ENCODE measurements around the gene GRWD1. TPM values are rescaled to one million over a fixed set of nuclear protein-coding genes. Genes with fewer than 3 reads are reported as not detected.

The GRWD1 gene
- total RNA-seq, 6 donors from 2014 or later = 10.5 to 44.1 (median 31.6) TPM

DNA sequence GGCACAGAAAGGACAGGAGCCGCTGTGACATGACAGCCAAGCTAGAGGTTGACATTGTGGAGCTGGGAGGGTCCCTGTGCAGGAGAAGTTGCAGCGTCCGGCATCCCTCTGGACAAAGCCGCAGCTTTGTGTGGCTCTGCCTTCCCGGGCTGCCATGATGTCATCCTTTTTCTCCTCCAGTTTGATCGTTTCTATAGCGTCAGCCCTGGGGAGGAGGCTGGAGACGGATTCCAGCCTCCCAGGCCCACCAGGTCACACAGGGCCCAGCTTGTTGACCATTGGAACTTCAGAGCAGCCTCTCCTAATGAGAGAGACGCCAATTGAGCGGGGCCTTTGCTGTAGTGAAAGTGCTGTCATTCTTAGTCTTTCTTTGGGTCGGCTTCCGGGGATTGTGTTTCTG lies 5.8 kb downstream of the GRWD1 start:
- WGBS, 2 donors = 89 to 92% methylated on average over 12 of the region's 12 CpGs
- TF ChIP-seq, protein P1, sequence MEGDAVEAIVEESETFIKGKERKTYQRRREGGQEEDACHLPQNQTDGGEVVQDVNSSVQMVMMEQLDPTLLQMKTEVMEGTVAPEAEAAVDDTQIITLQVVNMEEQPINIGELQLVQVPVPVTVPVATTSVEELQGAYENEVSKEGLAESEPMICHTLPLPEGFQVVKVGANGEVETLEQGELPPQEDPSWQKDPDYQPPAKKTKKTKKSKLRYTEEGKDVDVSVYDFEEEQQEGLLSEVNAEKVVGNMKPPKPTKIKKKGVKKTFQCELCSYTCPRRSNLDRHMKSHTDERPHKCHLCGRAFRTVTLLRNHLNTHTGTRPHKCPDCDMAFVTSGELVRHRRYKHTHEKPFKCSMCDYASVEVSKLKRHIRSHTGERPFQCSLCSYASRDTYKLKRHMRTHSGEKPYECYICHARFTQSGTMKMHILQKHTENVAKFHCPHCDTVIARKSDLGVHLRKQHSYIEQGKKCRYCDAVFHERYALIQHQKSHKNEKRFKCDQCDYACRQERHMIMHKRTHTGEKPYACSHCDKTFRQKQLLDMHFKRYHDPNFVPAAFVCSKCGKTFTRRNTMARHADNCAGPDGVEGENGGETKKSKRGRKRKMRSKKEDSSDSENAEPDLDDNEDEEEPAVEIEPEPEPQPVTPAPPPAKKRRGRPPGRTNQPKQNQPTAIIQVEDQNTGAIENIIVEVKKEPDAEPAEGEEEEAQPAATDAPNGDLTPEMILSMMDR (IDR thresholded peaks at IDR 0.05) = no peak
- no peak for TF ChIP-seq POLR2AphosphoS5 (IDR thresholded peaks at IDR 0.05)
- TF ChIP-seq EP300 (IDR thresholded peaks at IDR 0.05) = no peak
- TF ChIP-seq POLR2A (IDR thresholded peaks at IDR 0.05) = no peak
- H3K4me1 ChIP-seq = peaks cover under 1 to 2% (median 1%) of the 10 kb centered on the region in 4 donors
- no peak for ATAC-seq (ENCODE audit: low FRiP score in 2 of 2)
- H3K9me3 ChIP-seq = no peaks in the 10 kb centered on the region
- H3K27ac ChIP-seq = no peak overlapping the region
- no peaks in the 10 kb centered on the region for H3K27me3 ChIP-seq
- DNase-seq = no peak
- H3K36me3 ChIP-seq = peaks cover 12 to 96% (median 72%) of the 10 kb centered on the region in 4 donors
- H3K4me3 ChIP-seq = no peak overlapping the region

GRCh38 chr19:48452289-48453190 lies 6.8 kb downstream of the GRWD1 start:
- peak in 1 of 2 donors; percentile 79 for DNase-seq
- no peak for ATAC-seq (ENCODE audit: low FRiP score in 2 of 2)
- H3K27me3 ChIP-seq = no peaks in the 10 kb centered on the region
- no peak overlapping the region for H3K27ac ChIP-seq
- H3K4me1 ChIP-seq = no peaks in the 10 kb centered on the region
- no peaks in the 10 kb centered on the region for H3K9me3 ChIP-seq
- H3K4me3 ChIP-seq = no peak overlapping the region
- WGBS, 2 donors = 89 to 94% methylated on average over 27 to 32 of the region's 33 CpGs
- no peak for TF ChIP-seq POLR2AphosphoS5 (IDR thresholded peaks at IDR 0.05)
- H3K36me3 ChIP-seq = peaks cover 12 to 93% (median 69%) of the 10 kb centered on the region in 4 donors

- 97 to 98% methylated on average over 12 to 22 of the region's 22 CpGs for WGBS, 2 donors
- H3K9me3 ChIP-seq = no peaks in the 10 kb centered on the region
- no peak overlapping the region for H3K27ac ChIP-seq
- peaks cover 12 to 77% (median 55%) of the 10 kb centered on the region in 4 donors for H3K36me3 ChIP-seq
- H3K27me3 ChIP-seq = no peaks in the 10 kb centered on the region
- no peak overlapping the region for H3K4me3 ChIP-seq
- TF ChIP-seq, protein P1 (IDR thresholded peaks at IDR 0.05) = no peak
- no peak for TF ChIP-seq POLR2AphosphoS5 (IDR thresholded peaks at IDR 0.05)
- no peak for TF ChIP-seq EP300 (IDR thresholded peaks at IDR 0.05)
- TF ChIP-seq POLR2A (IDR thresholded peaks at IDR 0.05) = no peak
- DNase-seq (no peak), ATAC-seq (ENCODE audit: low FRiP score in 2 of 2) (peak in 1 of 2 donors; percentile 31)
- no peaks in the 10 kb centered on the region for H3K4me1 ChIP-seq
Observed at GRCh38 chr19:48454150-48454730, 8.5 kb downstream of the GRWD1 start.

DNA sequence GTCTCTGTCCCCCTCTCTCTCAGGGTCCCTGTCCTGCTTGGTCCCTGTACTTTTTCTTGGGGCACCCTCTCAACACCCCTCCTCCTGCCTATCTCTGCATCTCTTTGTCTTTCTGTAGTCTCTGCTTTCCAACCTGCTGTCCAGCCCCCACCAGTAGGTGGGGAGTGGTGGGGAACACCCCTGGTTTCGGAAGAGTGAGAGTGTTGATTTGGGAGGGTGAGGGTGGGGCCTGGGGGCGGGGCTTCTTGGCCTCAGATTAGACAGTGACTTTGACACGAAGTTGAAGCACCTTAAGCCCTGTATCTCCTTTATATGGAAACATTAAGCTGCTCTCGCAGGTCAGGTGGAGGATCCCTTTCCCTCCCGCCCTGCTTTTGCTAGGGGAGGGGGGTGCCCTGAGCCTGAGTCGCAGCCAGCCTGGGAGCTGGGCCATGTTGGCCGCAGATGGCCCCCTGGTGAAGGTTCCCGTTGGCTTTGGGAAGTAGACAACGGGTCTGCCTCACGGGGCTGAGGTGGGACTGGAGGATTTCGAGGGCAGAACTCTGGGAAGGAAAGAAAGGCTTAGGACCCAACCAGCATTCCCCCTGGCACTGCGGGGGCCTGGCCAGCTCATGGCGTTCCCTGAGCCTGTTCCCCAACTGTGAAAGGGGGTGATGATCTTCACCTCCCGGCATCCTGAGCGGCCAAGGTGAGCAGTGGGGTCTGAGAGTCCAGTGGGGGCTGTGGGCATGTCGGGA lies 9.6 kb downstream of the GRWD1 start, which contains the start of gene KCNJ14:
Gene KCNJ14, plus strand, starts transcription at position 404 of the 737 bp plus-strand sequence. CDS start 6,151 bp downstream, outside the sequence.
- TF ChIP-seq, protein P1 (IDR thresholded peaks at IDR 0.05) = no peak
- no peak for TF ChIP-seq POLR2A (IDR thresholded peaks at IDR 0.05)
- no peak for TF ChIP-seq EP300 (IDR thresholded peaks at IDR 0.05)
- no peak for TF ChIP-seq POLR2AphosphoS5 (IDR thresholded peaks at IDR 0.05)
- peaks cover 12 to 66% (median 45%) of the 10 kb centered on the region in 4 donors for H3K36me3 ChIP-seq
- H3K27ac ChIP-seq = no peak within 1 kb of the TSS
- H3K4me1 ChIP-seq = no peaks in the 10 kb centered on the region
- no peaks in the 10 kb centered on the region for H3K9me3 ChIP-seq
- 85 to 90% methylated on average over 8 to 16 of the region's 16 CpGs for WGBS, 2 donors
- ATAC-seq (ENCODE audit: low FRiP score in 2 of 2) (no peak), DNase-seq (no peak)
- H3K27me3 ChIP-seq = no peaks in the 10 kb centered on the region
- H3K4me3 ChIP-seq = no peak within 1 kb of the TSS
